Upper lobe of left lung (tissue), 6 donors: Measurements from ENCODE around the gene SEMA5A. TPM values are rescaled to one million over a fixed set of nuclear protein-coding genes. Genes with fewer than 3 reads are reported as not detected.

Source experiments
- ATAC-seq, 2 donors: fragments of 200-7000 bp; cut with Tn5 transposase; one replicate each; pipeline ENCODE4 v1.9.1; 2022; ENCODE audit warnings: mild to moderate bottlenecking in 2 of 2, moderate library complexity in 2 of 2; ENCODE audit not compliant: low FRiP score in 2 of 2
- DNase-seq, 2 donors: peaks; one replicate each; pipeline ENCODE4 v3.0.0-alpha.2; 2019 to 2020
- H3K27ac ChIP-seq, 4 donors: fragments of 200-600 bp; sonication (generic); one replicate each; pipeline ENCODE4 v1.5.1; 2016 to 2019
- H3K27me3 ChIP-seq, 4 donors: fragments of 200-600 bp; sonication (generic); one replicate each; pipeline ENCODE4 v1.5.1; 2017 to 2019
- H3K36me3 ChIP-seq, 4 donors: fragments of 200-600 bp; sonication (generic); one replicate each; pipeline ENCODE4 v1.5.1; 2016 to 2019
- H3K4me1 ChIP-seq, 4 donors: fragments of 200-600 bp; sonication (generic); one replicate each; pipeline ENCODE4 v1.5.1; 2018 to 2019
- H3K4me3 ChIP-seq, 4 donors: fragments of 200-600 bp; sonication (generic); one replicate each; pipeline ENCODE4 v1.5.1; 2017 to 2019; ENCODE audit warnings: mild to moderate bottlenecking in 2 of 4, moderate library complexity in 1 of 4
- H3K9me3 ChIP-seq, 4 donors: fragments of 200-600 bp; sonication (generic); one replicate each; pipeline ENCODE4 v1.5.1; 2018 to 2019
- EP300 ChIP-seq, 4 donors: sonication (generic); formaldehyde crosslinking; IDR thresholded peaks; one replicate each; pipeline ENCODE4 v1.5.1; 2017; ENCODE audit warnings: antibody characterized with exemption in 4 of 4, control low read depth in 2 of 4
- POLR2A ChIP-seq, 4 donors: fragments of 450-650 bp; IDR thresholded peaks; one replicate each; pipeline ENCODE4 v1.5.1; 2016 to 2017; ENCODE audit warnings: antibody characterized with exemption in 4 of 4, mild to moderate bottlenecking in 2 of 4
- POLR2AphosphoS5 ChIP-seq, 2 donors: sonication (generic); formaldehyde crosslinking; IDR thresholded peaks; one replicate each; pipeline ENCODE4 v1.5.1; 2017; ENCODE audit warnings: antibody characterized with exemption in 2 of 2
- WGBS, 2 donors: methylation state at CpG; one replicate each; pipeline ENCODE4 v1.1.5; 2017 to 2018; 5-methylcytosine and 5-hydroxymethylcytosine counted together
- total RNA-seq, 6 donors: library from RNA; depleted of rRNA in 4 of 6; stranded (reverse); fragments of >200 nt in 4 of 6; gene quantifications; one replicate each; pipeline versions ENCODE4 v1.1.0 to v1.2.1, GENCODE V29; 2016 to 2021
- TF ChIP-seq, protein P1 (sequence below), 6 experiments: fragments of 450-650 bp in 4 of 6; fragments of 200-600 bp in 2 of 6; sonication (generic) in 2 of 6; IDR thresholded peaks; one replicate each; pipeline ENCODE4 v1.5.1; 2016 to 2019; ENCODE audit warnings: antibody characterized with exemption in 6 of 6
- donor health status: DM: no; HTN: no; CAD: no; lungs with moderate emphysema.
- donor health status: DM: no; HTN: yes; CAD: no; lungs with severe emphysema.

Gene SEMA5A
- total RNA-seq, 6 donors from 2014 or later: 5.2 to 40.5 (median 27.5) TPM

DNA sequence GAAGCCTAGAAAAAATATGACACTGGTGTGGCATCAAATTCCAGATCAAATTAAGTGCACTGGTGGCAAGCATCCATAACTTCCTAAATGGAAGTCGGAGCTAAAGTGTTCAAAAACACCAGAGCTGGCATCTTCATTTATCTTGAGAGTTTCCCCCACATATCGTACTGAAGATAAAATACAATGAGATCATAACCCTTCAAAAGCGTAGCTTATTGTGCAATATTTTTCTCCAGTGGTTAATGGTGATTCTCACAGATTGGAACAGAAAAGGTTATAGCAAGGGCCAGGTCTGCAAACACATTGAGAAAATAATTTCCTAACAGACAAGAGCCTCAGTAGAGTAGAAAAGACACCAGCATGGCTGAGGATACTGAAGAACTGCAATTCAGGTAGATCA lies 147.6 kb downstream of the SEMA5A start:
- 60 to 76% methylated on average over 3 of the region's 3 CpGs for WGBS, 2 donors
- TF ChIP-seq POLR2AphosphoS5 (IDR thresholded peaks at IDR 0.05): no peak
- no peak for TF ChIP-seq EP300 (IDR thresholded peaks at IDR 0.05)
- TF ChIP-seq POLR2A (IDR thresholded peaks at IDR 0.05): no peak
- TF ChIP-seq, protein P1, sequence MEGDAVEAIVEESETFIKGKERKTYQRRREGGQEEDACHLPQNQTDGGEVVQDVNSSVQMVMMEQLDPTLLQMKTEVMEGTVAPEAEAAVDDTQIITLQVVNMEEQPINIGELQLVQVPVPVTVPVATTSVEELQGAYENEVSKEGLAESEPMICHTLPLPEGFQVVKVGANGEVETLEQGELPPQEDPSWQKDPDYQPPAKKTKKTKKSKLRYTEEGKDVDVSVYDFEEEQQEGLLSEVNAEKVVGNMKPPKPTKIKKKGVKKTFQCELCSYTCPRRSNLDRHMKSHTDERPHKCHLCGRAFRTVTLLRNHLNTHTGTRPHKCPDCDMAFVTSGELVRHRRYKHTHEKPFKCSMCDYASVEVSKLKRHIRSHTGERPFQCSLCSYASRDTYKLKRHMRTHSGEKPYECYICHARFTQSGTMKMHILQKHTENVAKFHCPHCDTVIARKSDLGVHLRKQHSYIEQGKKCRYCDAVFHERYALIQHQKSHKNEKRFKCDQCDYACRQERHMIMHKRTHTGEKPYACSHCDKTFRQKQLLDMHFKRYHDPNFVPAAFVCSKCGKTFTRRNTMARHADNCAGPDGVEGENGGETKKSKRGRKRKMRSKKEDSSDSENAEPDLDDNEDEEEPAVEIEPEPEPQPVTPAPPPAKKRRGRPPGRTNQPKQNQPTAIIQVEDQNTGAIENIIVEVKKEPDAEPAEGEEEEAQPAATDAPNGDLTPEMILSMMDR (IDR thresholded peaks at IDR 0.05): no peak
- no peak overlapping the region for H3K4me3 ChIP-seq
- H3K27me3 ChIP-seq: no peaks in the 10 kb centered on the region
- ATAC-seq (no peak), DNase-seq (no peak)
- H3K27ac ChIP-seq: no peak overlapping the region
- no peaks in the 10 kb centered on the region for H3K9me3 ChIP-seq
- no peaks in the 10 kb centered on the region for H3K36me3 ChIP-seq
- no peaks in the 10 kb centered on the region for H3K4me1 ChIP-seq

DNA sequence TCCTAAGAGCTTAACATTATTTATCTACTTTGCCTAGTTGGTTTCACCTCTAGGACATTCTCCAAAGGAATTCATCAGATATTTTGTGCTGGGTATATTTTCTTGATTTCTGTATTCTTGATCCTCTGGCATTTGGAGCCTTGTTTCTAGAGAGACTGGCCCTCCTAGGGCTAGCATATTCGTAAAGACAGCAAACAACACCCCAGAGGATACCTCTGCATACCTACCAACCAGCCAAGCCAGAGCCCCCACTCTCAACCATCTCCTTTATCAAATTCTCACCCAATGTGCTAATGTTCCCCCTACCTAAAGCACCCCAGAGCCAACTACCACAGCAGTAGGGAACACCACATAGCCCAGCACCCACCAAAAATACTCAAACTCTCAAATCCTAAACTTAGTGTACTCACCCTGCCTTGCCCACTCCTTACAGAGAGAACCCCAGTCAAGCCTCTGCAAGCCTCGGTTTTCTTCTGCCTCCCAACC lies 149.5 kb downstream of the SEMA5A start:
- H3K9me3 ChIP-seq: no peaks in the 10 kb centered on the region
- ATAC-seq (no peak), DNase-seq (no peak)
- no peak overlapping the region for H3K27ac ChIP-seq
- no peaks in the 10 kb centered on the region for H3K27me3 ChIP-seq
- H3K36me3 ChIP-seq: no peaks in the 10 kb centered on the region
- TF ChIP-seq POLR2AphosphoS5 (IDR thresholded peaks at IDR 0.05) (no peak), POLR2A (IDR thresholded peaks at IDR 0.05) (no peak), EP300 (IDR thresholded peaks at IDR 0.05) (no peak)
- TF ChIP-seq, protein P1 (IDR thresholded peaks at IDR 0.05): no peak
- no peak overlapping the region for H3K4me3 ChIP-seq
- no peaks in the 10 kb centered on the region for H3K4me1 ChIP-seq
- WGBS, 2 donors: 62 to 70% methylated on average over 2 of the region's 2 CpGs

DNA sequence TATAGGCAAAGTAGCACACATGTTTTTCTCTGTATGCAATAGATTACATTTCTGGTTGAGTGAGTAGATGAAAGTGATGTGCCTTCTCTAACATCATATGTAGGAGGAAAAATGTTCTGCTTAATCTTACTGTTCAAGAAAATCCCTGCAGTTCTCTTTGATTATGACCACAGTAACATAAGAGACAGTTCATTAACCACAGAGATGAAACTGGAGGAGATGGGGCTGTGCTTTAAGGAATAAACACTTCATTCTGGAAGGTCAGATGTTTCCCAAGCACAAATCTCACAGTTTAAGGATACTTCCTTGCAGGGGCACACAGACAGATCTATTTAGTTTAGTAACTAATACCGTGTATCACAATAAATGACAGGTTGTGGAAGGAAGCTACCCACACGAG lies 150.2 kb downstream of the SEMA5A start:
- Histone ChIP-seq H3K4me3 (no peak overlapping the region), H3K27me3 (no peaks in the 10 kb centered on the region), H3K36me3 (no peaks in the 10 kb centered on the region), H3K27ac (no peak overlapping the region), H3K4me1 (no peaks in the 10 kb centered on the region), H3K9me3 (no peaks in the 10 kb centered on the region)
- DNase-seq (no peak), ATAC-seq (no peak)
- TF ChIP-seq POLR2A (IDR thresholded peaks at IDR 0.05): no peak
- TF ChIP-seq POLR2AphosphoS5 (IDR thresholded peaks at IDR 0.05): no peak
- TF ChIP-seq EP300 (IDR thresholded peaks at IDR 0.05): no peak
- TF ChIP-seq, protein P1 (IDR thresholded peaks at IDR 0.05): no peak
- WGBS, 2 donors: 45 to 52% methylated on average over 2 of the region's 2 CpGs

DNA sequence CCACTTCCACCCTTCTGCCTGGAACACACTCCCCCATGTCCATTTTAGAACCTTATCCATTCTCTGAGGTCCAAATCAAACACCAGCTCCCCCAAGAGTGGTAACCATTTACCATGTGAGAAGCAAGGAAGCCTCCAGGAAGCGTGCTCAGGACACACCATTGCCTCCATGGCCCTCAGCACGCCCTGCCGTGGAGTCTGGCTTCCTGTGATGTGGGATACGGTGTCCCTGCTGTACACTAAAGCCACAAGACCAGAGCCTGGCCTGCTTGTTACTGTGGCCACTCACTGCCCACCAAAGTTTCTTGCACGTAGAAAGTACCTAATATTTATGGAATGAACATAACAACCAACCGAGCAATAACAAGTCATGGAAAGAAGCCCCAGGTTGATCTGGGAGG lies 151.7 kb downstream of the SEMA5A start:
- 65 to 78% methylated on average over 6 of the region's 6 CpGs for WGBS, 2 donors
- TF ChIP-seq, protein P1 (IDR thresholded peaks at IDR 0.05): no peak
- TF ChIP-seq EP300 (IDR thresholded peaks at IDR 0.05) (no peak), POLR2A (IDR thresholded peaks at IDR 0.05) (no peak), POLR2AphosphoS5 (IDR thresholded peaks at IDR 0.05) (no peak)
- ATAC-seq: no peak

DNA sequence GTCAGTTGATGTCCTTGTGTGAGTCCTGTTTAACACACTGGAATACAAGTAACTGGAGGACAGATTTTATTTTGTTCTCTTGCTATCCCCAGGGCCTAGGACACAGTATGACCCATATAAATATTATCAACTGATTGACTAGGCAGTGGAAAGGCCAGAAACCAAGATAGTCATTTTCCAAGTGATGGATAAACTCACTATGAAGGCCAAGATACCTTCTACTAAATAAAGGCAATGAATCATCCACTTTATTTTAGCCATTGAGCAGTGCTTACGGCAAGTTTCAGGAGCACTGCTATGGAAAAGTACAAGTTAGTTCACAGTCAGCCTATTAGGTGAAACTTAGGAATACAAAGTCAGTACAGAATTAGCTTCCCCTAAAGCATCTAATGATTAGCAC lies 153.2 kb downstream of the SEMA5A start:
- no peaks in the 10 kb centered on the region for H3K36me3 ChIP-seq

More for the DNA sequence above, 151.7 kb downstream of the SEMA5A start:
- Histone ChIP-seq H3K36me3 (no peaks in the 10 kb centered on the region), H3K4me1 (no peaks in the 10 kb centered on the region), H3K9me3 (no peaks in the 10 kb centered on the region), H3K4me3 (no peak overlapping the region), H3K27me3 (no peaks in the 10 kb centered on the region), H3K27ac (no peak overlapping the region)
- DNase-seq: no peak

More for the DNA sequence above, 153.2 kb downstream of the SEMA5A start:
- TF ChIP-seq POLR2A (IDR thresholded peaks at IDR 0.05): no peak
- no peaks in the 10 kb centered on the region for H3K27me3 ChIP-seq
- no peak overlapping the region for H3K4me3 ChIP-seq
- no peaks in the 10 kb centered on the region for H3K4me1 ChIP-seq
- H3K9me3 ChIP-seq: no peaks in the 10 kb centered on the region
- 95% methylated on average over 1 of the region's 1 CpG for WGBS, 2 donors
- DNase-seq: no peak
- no peak for ATAC-seq
- no peak overlapping the region for H3K27ac ChIP-seq
